Suprapubic skin (tissue), 4 donors: ENCODE results near the gene PDCD5. TPM values are rescaled to one million over a fixed set of nuclear protein-coding genes. Genes with fewer than 3 reads are reported as not detected.

ENCODE experiments used
- DNase-seq, 2 donors: peaks; one replicate each; pipeline ENCODE4 v3.0.0-alpha.2; 2019; ENCODE audit warnings: low spot score in 2 of 2
- H3K27ac ChIP-seq: fragments of 200-600 bp; sonication (generic); one replicate; pipeline ENCODE4 v1.5.1; 2019
- H3K27me3 ChIP-seq: fragments of 200-600 bp; sonication (generic); one replicate; pipeline ENCODE4 v1.5.1; 2019
- H3K36me3 ChIP-seq: fragments of 200-600 bp; sonication (generic); one replicate; pipeline ENCODE4 v1.5.1; 2019
- H3K4me1 ChIP-seq: fragments of 200-600 bp; sonication (generic); one replicate; pipeline ENCODE4 v1.5.1; 2019
- H3K4me3 ChIP-seq: fragments of 200-600 bp; sonication (generic); one replicate; pipeline ENCODE4 v1.5.1; 2019; ENCODE audit warnings: mild to moderate bottlenecking
- H3K9me3 ChIP-seq: fragments of 200-600 bp; sonication (generic); one replicate; pipeline ENCODE4 v1.5.1; 2019
- EP300 ChIP-seq: sonication (generic); formaldehyde crosslinking; IDR thresholded peaks from one replicate; pipeline ENCODE4 v1.6.1; 2017; ENCODE audit warnings: antibody characterized with exemption
- POLR2A ChIP-seq, 2 donors: fragments of 450-650 bp; IDR thresholded peaks; one replicate each; pipeline ENCODE4 v1.6.1; 2017; ENCODE audit warnings: antibody characterized with exemption in 2 of 2, mild to moderate bottlenecking in 2 of 2, moderate library complexity in 2 of 2
- POLR2AphosphoS5 ChIP-seq, 3 donors: sonication (generic); formaldehyde crosslinking; IDR thresholded peaks; one replicate each; pipeline ENCODE4 v1.6.1; 2017; ENCODE audit warnings: antibody characterized with exemption in 3 of 3
- WGBS: methylation state at CpG from one replicate; pipeline ENCODE4 v1.1.5; 2018; 5-methylcytosine and 5-hydroxymethylcytosine counted together
- total RNA-seq, 4 donors: library from RNA; depleted of rRNA; stranded (reverse); fragments of >200 nt; gene quantifications; one replicate each; pipeline ENCODE4 v1.1.0, GENCODE V29; 2016
- TF ChIP-seq, protein P1 (sequence below), 2 donors: fragments of 200-600 bp in 1 of 2; fragments of 450-650 bp in 1 of 2; sonication (generic) in 1 of 2; IDR thresholded peaks; one replicate each; pipeline ENCODE4 v1.5.1; 2016 to 2019; ENCODE audit warnings: antibody characterized with exemption in 2 of 2, mild to moderate bottlenecking in 1 of 2, moderate library complexity in 1 of 2

The PDCD5 gene
- total RNA-seq, 4 donors from 2014 or later = 60.1 to 93.0 (median 68.3) TPM

DNA sequence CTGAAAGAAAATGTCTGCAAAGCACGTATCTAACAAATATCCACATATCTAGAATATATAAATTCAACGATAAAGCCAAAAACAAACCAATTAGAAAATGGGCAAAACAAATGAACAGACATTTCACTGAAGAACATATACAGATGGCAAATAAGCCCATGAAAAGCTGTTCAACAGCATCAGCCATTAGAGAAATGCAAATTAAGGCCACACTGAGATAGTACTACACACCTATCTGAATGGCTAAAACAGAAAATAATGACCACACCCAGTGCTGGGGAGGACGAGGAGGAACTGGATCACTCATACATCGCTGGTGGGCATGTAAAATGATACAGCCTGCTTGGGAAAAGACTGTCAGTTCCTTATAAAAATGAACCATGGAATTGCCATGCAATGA, 32.0 kb downstream of the PDCD5 start:
- no peaks in the 10 kb centered on the region for H3K27me3 ChIP-seq
- DNase-seq = no peak
- no peak overlapping the region for H3K27ac ChIP-seq
- no peak overlapping the region for H3K4me3 ChIP-seq
- H3K4me1 ChIP-seq = no peaks in the 10 kb centered on the region
- no peak for TF ChIP-seq EP300
- no peak for TF ChIP-seq POLR2AphosphoS5 (IDR thresholded peaks at IDR 0.05)
- no peak for TF ChIP-seq POLR2A (IDR thresholded peaks at IDR 0.05)
- TF ChIP-seq, protein P1, sequence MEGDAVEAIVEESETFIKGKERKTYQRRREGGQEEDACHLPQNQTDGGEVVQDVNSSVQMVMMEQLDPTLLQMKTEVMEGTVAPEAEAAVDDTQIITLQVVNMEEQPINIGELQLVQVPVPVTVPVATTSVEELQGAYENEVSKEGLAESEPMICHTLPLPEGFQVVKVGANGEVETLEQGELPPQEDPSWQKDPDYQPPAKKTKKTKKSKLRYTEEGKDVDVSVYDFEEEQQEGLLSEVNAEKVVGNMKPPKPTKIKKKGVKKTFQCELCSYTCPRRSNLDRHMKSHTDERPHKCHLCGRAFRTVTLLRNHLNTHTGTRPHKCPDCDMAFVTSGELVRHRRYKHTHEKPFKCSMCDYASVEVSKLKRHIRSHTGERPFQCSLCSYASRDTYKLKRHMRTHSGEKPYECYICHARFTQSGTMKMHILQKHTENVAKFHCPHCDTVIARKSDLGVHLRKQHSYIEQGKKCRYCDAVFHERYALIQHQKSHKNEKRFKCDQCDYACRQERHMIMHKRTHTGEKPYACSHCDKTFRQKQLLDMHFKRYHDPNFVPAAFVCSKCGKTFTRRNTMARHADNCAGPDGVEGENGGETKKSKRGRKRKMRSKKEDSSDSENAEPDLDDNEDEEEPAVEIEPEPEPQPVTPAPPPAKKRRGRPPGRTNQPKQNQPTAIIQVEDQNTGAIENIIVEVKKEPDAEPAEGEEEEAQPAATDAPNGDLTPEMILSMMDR (IDR thresholded peaks at IDR 0.05) = no peak
- H3K9me3 ChIP-seq = no peaks in the 10 kb centered on the region
- peaks cover 73% of the 10 kb centered on the region for H3K36me3 ChIP-seq
- WGBS = 92% methylated on average over 4 of the region's 4 CpGs

- no peaks in the 10 kb centered on the region for H3K4me1 ChIP-seq
- no peaks in the 10 kb centered on the region for H3K9me3 ChIP-seq
- no peak overlapping the region for H3K27ac ChIP-seq
- H3K4me3 ChIP-seq = no peak overlapping the region
- no peaks in the 10 kb centered on the region for H3K27me3 ChIP-seq
- TF ChIP-seq EP300 (no peak), POLR2A (IDR thresholded peaks at IDR 0.05) (no peak), POLR2AphosphoS5 (IDR thresholded peaks at IDR 0.05) (no peak)
- TF ChIP-seq, protein P1 (IDR thresholded peaks at IDR 0.05) = no peak
- 93% methylated on average over 7 of the region's 7 CpGs for WGBS
- DNase-seq = no peak
- H3K36me3 ChIP-seq = peaks cover 83% of the 10 kb centered on the region
These were observed 33.9 kb downstream of the PDCD5 start for GRCh38 chr19:32614916-32615315.

DNA sequence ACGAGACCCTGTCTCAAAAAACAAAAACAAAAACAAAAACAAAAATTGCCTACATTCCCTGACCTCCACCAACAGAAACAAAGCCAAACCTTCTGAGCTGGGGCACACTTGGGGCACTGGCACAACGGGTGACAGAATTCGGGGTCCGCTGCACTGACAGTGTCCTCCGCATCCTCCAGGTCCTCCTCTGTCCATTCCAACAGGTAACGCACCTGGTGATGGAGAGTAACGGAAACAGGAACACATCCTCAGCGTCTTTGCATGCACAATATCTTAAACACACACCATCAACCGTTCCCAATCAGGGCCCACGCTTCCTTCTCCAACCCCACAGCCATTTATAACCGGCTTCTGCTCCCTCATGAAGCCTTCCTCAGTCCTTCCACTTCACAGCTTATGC, 34.6 kb downstream of the PDCD5 start:
- Histone ChIP-seq H3K4me3 (no peak overlapping the region), H3K9me3 (no peaks in the 10 kb centered on the region), H3K4me1 (no peaks in the 10 kb centered on the region), H3K36me3 (peaks cover 88% of the 10 kb centered on the region), H3K27ac (no peak overlapping the region), H3K27me3 (no peaks in the 10 kb centered on the region)
- 99% methylated on average over 11 of the region's 11 CpGs for WGBS
- no peak for DNase-seq
- no peak for TF ChIP-seq POLR2A (IDR thresholded peaks at IDR 0.05)
- TF ChIP-seq POLR2AphosphoS5 (IDR thresholded peaks at IDR 0.05) = no peak
- TF ChIP-seq EP300 = no peak

DNA sequence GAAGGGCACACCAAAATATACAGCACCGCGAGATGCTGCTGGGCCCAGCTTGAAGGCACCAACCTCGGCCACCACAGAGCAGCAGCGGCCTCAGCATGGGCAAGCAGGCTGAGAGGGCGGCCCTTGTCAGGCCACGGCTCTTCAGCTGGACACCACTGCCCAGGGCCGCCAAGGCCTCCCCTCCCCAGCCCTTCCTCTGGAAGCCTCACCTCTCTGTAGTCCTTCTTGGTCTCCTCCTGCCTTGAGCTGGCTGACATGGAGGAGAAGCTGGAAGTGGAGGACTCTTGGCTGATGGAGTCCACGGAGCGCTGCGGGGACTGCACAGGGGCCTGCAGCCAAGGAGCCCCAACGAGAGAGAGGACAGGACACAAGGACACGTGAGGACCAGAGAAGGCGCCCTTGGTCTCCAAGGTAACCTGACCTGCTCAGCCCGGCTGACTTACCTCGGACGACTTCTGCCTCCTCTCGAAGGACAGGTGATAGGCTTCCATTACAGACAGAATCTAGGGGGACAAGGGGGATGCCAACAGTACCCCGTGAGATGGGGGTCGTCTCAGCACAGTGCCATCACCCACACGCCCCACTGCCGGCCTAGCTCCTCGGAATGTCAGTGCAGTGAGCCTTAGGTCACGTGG, 38.2 kb downstream of the PDCD5 start:
- Histone ChIP-seq H3K9me3 (no peaks in the 10 kb centered on the region), H3K4me3 (no peak overlapping the region), H3K27me3 (no peaks in the 10 kb centered on the region), H3K36me3 (peaks cover 92% of the 10 kb centered on the region), H3K27ac (no peak overlapping the region), H3K4me1 (no peaks in the 10 kb centered on the region)
- no peak for TF ChIP-seq POLR2AphosphoS5 (IDR thresholded peaks at IDR 0.05)
- TF ChIP-seq EP300 = no peak
- TF ChIP-seq, protein P1 (IDR thresholded peaks at IDR 0.05) = no peak
- no peak for TF ChIP-seq POLR2A (IDR thresholded peaks at IDR 0.05)
- DNase-seq = no peak
- 93% methylated on average over 21 of the region's 23 CpGs for WGBS

- DNase-seq = no peak
- 85% methylated on average over 12 of the region's 12 CpGs for WGBS
- Histone ChIP-seq H3K36me3 (peaks cover 92% of the 10 kb centered on the region), H3K9me3 (no peaks in the 10 kb centered on the region), H3K4me3 (no peak overlapping the region), H3K27ac (no peak overlapping the region), H3K4me1 (no peaks in the 10 kb centered on the region), H3K27me3 (no peaks in the 10 kb centered on the region)
- TF ChIP-seq, protein P1 (IDR thresholded peaks at IDR 0.05) = no peak
- TF ChIP-seq POLR2AphosphoS5 (IDR thresholded peaks at IDR 0.05) (no peak), EP300 (no peak), POLR2A (IDR thresholded peaks at IDR 0.05) (no peak)
These were observed 41.0 kb downstream of the PDCD5 start for GRCh38 chr19:32622002-32622401.

- no peak overlapping the region for H3K4me3 ChIP-seq
- no peaks in the 10 kb centered on the region for H3K4me1 ChIP-seq
- peaks cover 92% of the 10 kb centered on the region for H3K36me3 ChIP-seq
- TF ChIP-seq EP300 (no peak), POLR2A (IDR thresholded peaks at IDR 0.05) (no peak), POLR2AphosphoS5 (IDR thresholded peaks at IDR 0.05) (no peak)
- TF ChIP-seq, protein P1 (IDR thresholded peaks at IDR 0.05) = no peak
- H3K27me3 ChIP-seq = no peaks in the 10 kb centered on the region
- H3K27ac ChIP-seq = no peak overlapping the region
- no peak for DNase-seq
- H3K9me3 ChIP-seq = no peaks in the 10 kb centered on the region
- 84% methylated on average over 6 of the region's 6 CpGs for WGBS
These were observed 43.4 kb downstream of the PDCD5 start for GRCh38 chr19:32624410-32624809.
